ENCODE measurements around the gene MIEF1.

Gene MIEF1

GRCh38 chr22:39510529-39511149 lies 8.5 kb downstream of the MIEF1 start:
- Histone ChIP-seq H3K27ac (ENCODE audit: extremely low read depth, low read depth, low read length) (no peak overlapping the region), H3K4me1 (ENCODE audit: control insufficient read depth, insufficient read depth, low read length) (no peaks in the 10 kb centered on the region), H3K36me3 (ENCODE audit: control insufficient read depth in 2 of 2, insufficient read depth in 1 of 2, low read length in 2 of 2) (peaks cover 66 to 100% of the 10 kb centered on the region in 2 experiments), H3K4me3 (ENCODE audit: low read depth, low read length) (no peak overlapping the region), H3K9me3 (ENCODE audit: control insufficient read depth, insufficient read depth, low read depth, low read length) (no peaks in the 10 kb centered on the region)
- POLR2A ChIA-PET: interaction anchor here (0.6 to 3.4 kb wide), 4 partner anchors 9 to 1676 kb away, joined by 3 to 20 read pairs (median 6); partner anchors contain the start of genes ATF4 and MIEF1
- TF ChIP-seq ZNF121 (tag by site-specific recombination; IDR thresholded peaks at IDR 0.05) (no peak), ZNF423 (tag by site-specific recombination; IDR thresholded peaks at IDR 0.05) (no peak), ZNF600 (tag by site-specific recombination; IDR thresholded peaks at IDR 0.05) (no peak), INSM2 (tag by site-specific recombination; IDR thresholded peaks at IDR 0.05) (no peak), ZNF157 (tag by site-specific recombination; IDR thresholded peaks at IDR 0.05) (no peak), RBAK (tag by site-specific recombination; IDR thresholded peaks at IDR 0.05) (no peak), ZNF530 (tag by site-specific recombination; IDR thresholded peaks at IDR 0.05; ENCODE audit: low read depth) (no peak), ZBTB1 (tag by site-specific recombination; IDR thresholded peaks at IDR 0.05) (no peak), ZNF184 (tag by site-specific recombination; IDR thresholded peaks at IDR 0.05) (no peak), ZNF692 (tag by site-specific recombination; IDR thresholded peaks at IDR 0.05) (no peak), ZNF596 (tag by site-specific recombination; IDR thresholded peaks at IDR 0.05) (no peak), SP3 (tag by site-specific recombination; IDR thresholded peaks at IDR 0.05) (no peak), ZNF302 (tag by site-specific recombination; IDR thresholded peaks at IDR 0.05; ENCODE audit: low read depth) (no peak), ELK4 (IDR thresholded peaks at IDR 0.05; ENCODE audit: borderline replicate concordance, low read depth, low read length) (no peak), GFI1B (tag by site-specific recombination; IDR thresholded peaks at IDR 0.05) (no peak), PRDM4 (tag by site-specific recombination; IDR thresholded peaks at IDR 0.05) (no peak), MYNN (tag by site-specific recombination; IDR thresholded peaks at IDR 0.05; ENCODE audit: borderline replicate concordance) (no peak)
- TF ChIP-seq, protein P1, sequence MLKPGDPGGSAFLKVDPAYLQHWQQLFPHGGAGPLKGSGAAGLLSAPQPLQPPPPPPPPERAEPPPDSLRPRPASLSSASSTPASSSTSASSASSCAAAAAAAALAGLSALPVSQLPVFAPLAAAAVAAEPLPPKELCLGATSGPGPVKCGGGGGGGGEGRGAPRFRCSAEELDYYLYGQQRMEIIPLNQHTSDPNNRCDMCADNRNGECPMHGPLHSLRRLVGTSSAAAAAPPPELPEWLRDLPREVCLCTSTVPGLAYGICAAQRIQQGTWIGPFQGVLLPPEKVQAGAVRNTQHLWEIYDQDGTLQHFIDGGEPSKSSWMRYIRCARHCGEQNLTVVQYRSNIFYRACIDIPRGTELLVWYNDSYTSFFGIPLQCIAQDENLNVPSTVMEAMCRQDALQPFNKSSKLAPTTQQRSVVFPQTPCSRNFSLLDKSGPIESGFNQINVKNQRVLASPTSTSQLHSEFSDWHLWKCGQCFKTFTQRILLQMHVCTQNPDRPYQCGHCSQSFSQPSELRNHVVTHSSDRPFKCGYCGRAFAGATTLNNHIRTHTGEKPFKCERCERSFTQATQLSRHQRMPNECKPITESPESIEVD (tag by site-specific recombination; IDR thresholded peaks at IDR 0.05): no peak
- TF ChIP-seq, protein P2, sequence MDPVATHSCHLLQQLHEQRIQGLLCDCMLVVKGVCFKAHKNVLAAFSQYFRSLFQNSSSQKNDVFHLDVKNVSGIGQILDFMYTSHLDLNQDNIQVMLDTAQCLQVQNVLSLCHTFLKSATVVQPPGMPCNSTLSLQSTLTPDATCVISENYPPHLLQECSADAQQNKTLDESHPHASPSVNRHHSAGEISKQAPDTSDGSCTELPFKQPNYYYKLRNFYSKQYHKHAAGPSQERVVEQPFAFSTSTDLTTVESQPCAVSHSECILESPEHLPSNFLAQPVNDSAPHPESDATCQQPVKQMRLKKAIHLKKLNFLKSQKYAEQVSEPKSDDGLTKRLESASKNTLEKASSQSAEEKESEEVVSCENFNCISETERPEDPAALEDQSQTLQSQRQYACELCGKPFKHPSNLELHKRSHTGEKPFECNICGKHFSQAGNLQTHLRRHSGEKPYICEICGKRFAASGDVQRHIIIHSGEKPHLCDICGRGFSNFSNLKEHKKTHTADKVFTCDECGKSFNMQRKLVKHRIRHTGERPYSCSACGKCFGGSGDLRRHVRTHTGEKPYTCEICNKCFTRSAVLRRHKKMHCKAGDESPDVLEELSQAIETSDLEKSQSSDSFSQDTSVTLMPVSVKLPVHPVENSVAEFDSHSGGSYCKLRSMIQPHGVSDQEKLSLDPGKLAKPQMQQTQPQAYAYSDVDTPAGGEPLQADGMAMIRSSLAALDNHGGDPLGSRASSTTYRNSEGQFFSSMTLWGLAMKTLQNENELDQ (tag by site-specific recombination; IDR thresholded peaks at IDR 0.05; ENCODE audit: low read depth): no peak
- TF ChIP-seq, protein P3, sequence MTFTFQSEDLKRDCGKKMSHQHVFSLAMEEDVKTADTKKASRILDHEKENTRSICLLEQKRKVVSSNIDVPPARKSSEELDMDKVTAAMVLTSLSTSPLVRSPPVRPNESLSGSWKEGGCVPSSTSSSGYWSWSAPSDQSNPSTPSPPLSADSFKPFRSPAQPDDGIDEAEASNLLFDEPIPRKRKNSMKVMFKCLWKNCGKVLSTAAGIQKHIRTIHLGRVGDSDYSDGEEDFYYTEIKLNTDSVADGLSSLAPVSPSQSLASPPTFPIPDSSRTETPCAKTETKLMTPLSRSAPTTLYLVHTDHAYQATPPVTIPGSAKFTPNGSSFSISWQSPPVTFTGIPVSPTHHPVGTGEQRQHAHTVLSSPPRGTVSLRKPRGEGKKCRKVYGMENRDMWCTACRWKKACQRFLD (tag by site-specific recombination; IDR thresholded peaks at IDR 0.05): no peak
- CTCF ChIA-PET: interaction anchor here (0.7 to 2.3 kb wide), 6 partner anchors 8 to 19 kb away, joined by 4 to 13 read pairs (median 5); no protein-coding TSS in a partner anchor

Data from HEK293 (cell line).